Keratinocyte (primary cell): ENCODE results near the gene SMG6. TPM values are rescaled to one million over a fixed set of nuclear protein-coding genes. Genes with fewer than 3 reads are reported as not detected.
"Not testable (repeated sequence)": the region's sequence is repeated elsewhere in the genome, so short reads cannot be mapped to it uniquely, and the experiment has no call there.

Experiments used
- DNase-seq: peaks from one replicate; pipeline ENCODE4 v3.0.0-alpha.2; 2011; ENCODE audit warnings: low read depth, missing footprints, low spot score
- FAIRE-seq: peaks from 2 replicates; lab custom pipeline; 2011; peaks lifted over from hg19 to GRCh38; lab: Jason Lieb, UNC
- H2AFZ ChIP-seq: 2 replicates; pipeline ENCODE4 v1.6.0; 2012; ENCODE audit warnings: low read length, control low read depth, inconsistent platforms; ENCODE audit not compliant: control insufficient read depth
- H3K27ac ChIP-seq: 2 replicates; pipeline ENCODE4 v1.5.1; 2011; ENCODE audit warnings: low read length; ENCODE audit not compliant: control insufficient read depth, insufficient read depth
- H3K27me3 ChIP-seq: 3 replicates; pipeline ENCODE4 v1.6.0; 2011; ENCODE audit warnings: low read length; ENCODE audit not compliant: control insufficient read depth, insufficient read depth; ENCODE audit errors: extremely low read depth
- H3K36me3 ChIP-seq, 2 experiments: 2 replicates in 1 of 2; 3 replicates in 1 of 2; pipeline ENCODE4 v1.5.1; 2011; ENCODE audit warnings: low read length in 2 of 2, mild to moderate bottlenecking in 1 of 2; ENCODE audit not compliant: control insufficient read depth in 2 of 2, insufficient read depth in 2 of 2; ENCODE audit errors: extremely low read depth in 1 of 2
- H3K4me1 ChIP-seq: 3 replicates; pipeline ENCODE4 v1.5.1; 2011; ENCODE audit warnings: low read length; ENCODE audit not compliant: control insufficient read depth, insufficient read depth; ENCODE audit errors: extremely low read depth
- H3K4me2 ChIP-seq: 3 replicates; pipeline ENCODE4 v1.6.0; 2011; ENCODE audit warnings: low read depth, low read length; ENCODE audit not compliant: control insufficient read depth, insufficient read depth; ENCODE audit errors: extremely low read depth
- H3K4me3 ChIP-seq, 3 experiments: fragments of 200-600 bp in 1 of 3; sonication (generic) in 1 of 3; 2 replicates in 2 of 3; 3 replicates in 1 of 3; pipeline ENCODE4 v1.5.1; 2011 to 2016; ENCODE audit warnings: low read length in 3 of 3, mild to moderate bottlenecking in 3 of 3, control low read depth in 2 of 3, inconsistent platforms in 1 of 3, low read depth in 1 of 3, mixed read lengths in 1 of 3, mixed run types in 1 of 3, moderate library complexity in 1 of 3; ENCODE audit not compliant: control insufficient read depth in 2 of 3, insufficient read depth in 2 of 3; ENCODE audit errors: extremely low read depth in 1 of 3
- H3K79me2 ChIP-seq: 2 replicates; pipeline ENCODE4 v1.6.0; 2012; ENCODE audit warnings: low read length; ENCODE audit not compliant: control insufficient read depth, insufficient read depth
- H3K9ac ChIP-seq: 3 replicates; pipeline ENCODE4 v1.6.0; 2011; ENCODE audit warnings: low read length; ENCODE audit not compliant: control insufficient read depth, insufficient read depth; ENCODE audit errors: extremely low read depth
- H3K9me1 ChIP-seq: 3 replicates; pipeline ENCODE4 v1.6.0; 2011; ENCODE audit warnings: low read length; ENCODE audit not compliant: control insufficient read depth, insufficient read depth; ENCODE audit errors: extremely low read depth
- H3K9me3 ChIP-seq: 2 replicates; pipeline ENCODE4 v1.5.1; 2012; ENCODE audit warnings: low read depth, low read length; ENCODE audit not compliant: control insufficient read depth
- H4K20me1 ChIP-seq: 3 replicates; pipeline ENCODE4 v1.6.0; 2011; ENCODE audit warnings: low read length; ENCODE audit not compliant: control insufficient read depth, insufficient read depth; ENCODE audit errors: extremely low read depth
- EZH2 ChIP-seq: IDR thresholded peaks from one replicate; pipeline ENCODE4 v1.6.1; 2012; ENCODE audit warnings: inconsistent platforms, mild to moderate bottlenecking, low read length, moderate library complexity
- dilution Hi-C: fragments of 300-500 bp; cut with MboI; formaldehyde crosslinking; loops from one replicate; pipeline ENCODE4 v1.7.0; 2020; ENCODE audit warnings: low sequenced_read_pairs; ENCODE audit not compliant: extremely low pct_ligation_motif_present
- polyA plus RNA-seq, 5 experiments: library from polyadenylated mRNA; depleted of rRNA in 3 of 5; stranded (reverse) in 3 of 5; stranded (forward) in 1 of 5; unstranded in 1 of 5; fragments of >200 nt; gene quantifications; 1 replicate in 1 of 5; 2 replicates in 3 of 5; 3 replicates in 1 of 5; pipeline versions ENCODE4 v1.2.1 to v1.2.3, GENCODE V29; 2011 to 2012; ENCODE audit warnings: missing spikeins in 2 of 5, low read depth in 1 of 5, low replicate concordance in 1 of 5
- TF ChIP-seq, protein P1 (sequence below), 3 experiments: IDR thresholded peaks in 1 of 3; conservative IDR thresholded peaks in 1 of 3; optimal IDR thresholded peaks in 1 of 3; 2 replicates in 2 of 3; 3 replicates in 1 of 3; pipeline versions ENCODE3 to v1.5.1; 2011; ENCODE audit warnings: low read length in 3 of 3, mild to moderate bottlenecking in 3 of 3, moderate library complexity in 2 of 3, control low read depth in 1 of 3, inconsistent platforms in 1 of 3; ENCODE audit not compliant: insufficient read depth in 2 of 3; ENCODE audit errors: extremely low read depth in 1 of 3

SMG6 gene
- polyA plus RNA-seq, 1 donor (not counting 4 experiments of a cell fraction or from before 2014, with no cell fraction given): 3.6 TPM

DNA sequence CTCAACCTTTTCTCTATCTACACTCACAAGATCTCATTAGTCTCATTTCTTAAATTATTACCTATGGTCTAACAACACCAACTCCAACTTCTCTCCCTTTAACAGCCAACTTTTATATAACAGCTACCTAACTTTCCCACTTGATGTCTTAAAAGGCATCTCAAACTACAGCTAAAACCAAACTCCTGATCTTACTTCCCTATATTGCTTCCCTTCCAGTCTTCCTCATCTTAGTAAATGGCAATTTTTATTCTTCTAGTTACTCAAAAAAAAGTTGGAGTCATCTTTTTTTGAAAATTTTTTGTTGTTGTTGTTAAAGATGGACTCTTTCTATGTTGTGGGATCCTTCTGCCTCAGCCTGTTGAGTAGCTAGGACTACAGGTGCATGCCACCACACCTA, 15.5 kb upstream of the SMG6 start:
- dilution Hi-C loops: no loop called here

DNA sequence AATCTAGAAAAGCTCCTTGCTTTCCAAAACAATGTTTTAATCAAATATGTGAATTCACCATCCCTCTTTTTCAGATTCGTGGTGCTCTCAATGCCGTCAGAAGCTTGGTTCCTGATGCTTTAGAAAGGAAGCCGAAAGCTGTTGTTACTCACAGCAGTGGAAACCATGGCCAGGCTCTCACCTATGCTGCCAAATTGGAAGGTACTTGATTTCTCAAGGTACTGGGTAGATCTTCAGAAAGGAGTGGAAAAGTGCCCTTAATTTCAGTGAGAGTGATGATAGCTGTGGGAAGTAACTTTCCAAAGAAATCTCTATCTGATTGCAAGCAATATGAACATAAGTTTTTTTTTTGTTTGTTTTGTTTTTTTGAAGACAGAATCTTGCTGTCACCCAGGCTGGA, 14.2 kb upstream of the SMG6 start:
- no peak overlapping the region for H3K27ac ChIP-seq
- dilution Hi-C loops: no loop called here
- no peaks in the 10 kb centered on the region for H3K9me3 ChIP-seq
- TF ChIP-seq, protein P1, sequence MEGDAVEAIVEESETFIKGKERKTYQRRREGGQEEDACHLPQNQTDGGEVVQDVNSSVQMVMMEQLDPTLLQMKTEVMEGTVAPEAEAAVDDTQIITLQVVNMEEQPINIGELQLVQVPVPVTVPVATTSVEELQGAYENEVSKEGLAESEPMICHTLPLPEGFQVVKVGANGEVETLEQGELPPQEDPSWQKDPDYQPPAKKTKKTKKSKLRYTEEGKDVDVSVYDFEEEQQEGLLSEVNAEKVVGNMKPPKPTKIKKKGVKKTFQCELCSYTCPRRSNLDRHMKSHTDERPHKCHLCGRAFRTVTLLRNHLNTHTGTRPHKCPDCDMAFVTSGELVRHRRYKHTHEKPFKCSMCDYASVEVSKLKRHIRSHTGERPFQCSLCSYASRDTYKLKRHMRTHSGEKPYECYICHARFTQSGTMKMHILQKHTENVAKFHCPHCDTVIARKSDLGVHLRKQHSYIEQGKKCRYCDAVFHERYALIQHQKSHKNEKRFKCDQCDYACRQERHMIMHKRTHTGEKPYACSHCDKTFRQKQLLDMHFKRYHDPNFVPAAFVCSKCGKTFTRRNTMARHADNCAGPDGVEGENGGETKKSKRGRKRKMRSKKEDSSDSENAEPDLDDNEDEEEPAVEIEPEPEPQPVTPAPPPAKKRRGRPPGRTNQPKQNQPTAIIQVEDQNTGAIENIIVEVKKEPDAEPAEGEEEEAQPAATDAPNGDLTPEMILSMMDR (optimal IDR thresholded peaks at IDR 0.05 in 1 of 3, IDR thresholded peaks at IDR 0.05 in 1 of 3, conservative IDR thresholded peaks at IDR 0.05 in 1 of 3; ENCODE audit: extremely low read depth in 1 of 3, insufficient read depth in 2 of 3, low read length in 3 of 3): no peak
- no peak for TF ChIP-seq EZH2
- peaks cover 6 to 7% of the 10 kb centered on the region in 2 experiments for H3K36me3 ChIP-seq
- H3K9me1 ChIP-seq: no peaks in the 10 kb centered on the region
- no peaks in the 10 kb centered on the region for H3K79me2 ChIP-seq
- FAIRE-seq (no peak), DNase-seq (no peak)
- no peaks in the 10 kb centered on the region for H3K27me3 ChIP-seq
- no peak overlapping the region for H3K4me3 ChIP-seq
- H2AFZ ChIP-seq: no peak overlapping the region
- no peaks in the 10 kb centered on the region for H3K4me1 ChIP-seq
- no peak overlapping the region for H3K9ac ChIP-seq
- no peaks in the 10 kb centered on the region for H4K20me1 ChIP-seq
- H3K4me2 ChIP-seq: no peak overlapping the region

More for the DNA sequence above, 15.5 kb upstream of the SMG6 start:
- Histone ChIP-seq H3K4me2 (no peak overlapping the region), H3K27me3 (no peaks in the 10 kb centered on the region), H3K9ac (no peak overlapping the region), H3K4me1 (no peaks in the 10 kb centered on the region), H3K4me3 (no peak overlapping the region), H3K9me3 (no peaks in the 10 kb centered on the region), H4K20me1 (no peaks in the 10 kb centered on the region), H3K79me2 (no peaks in the 10 kb centered on the region), H3K9me1 (no peaks in the 10 kb centered on the region), H2AFZ (no peak overlapping the region), H3K27ac (no peak overlapping the region), H3K36me3 (peaks cover 16 to 17% of the 10 kb centered on the region in 2 experiments)
- no peak for FAIRE-seq
- DNase-seq: no peak
- TF ChIP-seq EZH2: no peak
- TF ChIP-seq, protein P1 (optimal IDR thresholded peaks at IDR 0.05 in 1 of 3, IDR thresholded peaks at IDR 0.05 in 1 of 3, conservative IDR thresholded peaks at IDR 0.05 in 1 of 3; ENCODE audit: extremely low read depth in 1 of 3, insufficient read depth in 2 of 3, low read length in 3 of 3): no peak

DNA sequence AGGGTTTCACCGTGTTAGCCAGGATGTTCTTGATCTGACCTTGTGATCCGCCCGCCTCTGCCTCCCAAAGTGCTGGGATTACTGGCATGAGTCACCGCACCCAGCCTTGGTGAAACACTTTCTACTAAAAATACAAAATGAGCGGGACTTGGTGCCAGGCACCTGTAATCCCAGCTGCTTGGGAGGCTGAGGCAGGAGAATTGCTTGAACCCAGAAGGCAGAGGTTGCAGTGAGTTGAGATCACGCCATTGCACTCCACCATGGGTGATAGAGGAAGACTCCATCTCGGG, 13.3 kb upstream of the SMG6 start:
- H3K4me3 ChIP-seq, H4K20me1 ChIP-seq, H3K4me2 ChIP-seq, H3K9ac ChIP-seq, H3K79me2 ChIP-seq, H3K9me3 ChIP-seq, H3K27me3 ChIP-seq, H2AFZ ChIP-seq, FAIRE-seq, H3K27ac ChIP-seq, H3K4me1 ChIP-seq, DNase-seq, dilution Hi-C loops, H3K9me1 ChIP-seq, H3K36me3 ChIP-seq: not testable (repeated sequence)
